ENCODE measurements around the gene VAPA. TPM values are rescaled to one million over a fixed set of nuclear protein-coding genes. Genes with fewer than 3 reads are reported as not detected.

The VAPA gene
- total RNA-seq, 1 experiment from 2014 or later: 138 TPM

DNA sequence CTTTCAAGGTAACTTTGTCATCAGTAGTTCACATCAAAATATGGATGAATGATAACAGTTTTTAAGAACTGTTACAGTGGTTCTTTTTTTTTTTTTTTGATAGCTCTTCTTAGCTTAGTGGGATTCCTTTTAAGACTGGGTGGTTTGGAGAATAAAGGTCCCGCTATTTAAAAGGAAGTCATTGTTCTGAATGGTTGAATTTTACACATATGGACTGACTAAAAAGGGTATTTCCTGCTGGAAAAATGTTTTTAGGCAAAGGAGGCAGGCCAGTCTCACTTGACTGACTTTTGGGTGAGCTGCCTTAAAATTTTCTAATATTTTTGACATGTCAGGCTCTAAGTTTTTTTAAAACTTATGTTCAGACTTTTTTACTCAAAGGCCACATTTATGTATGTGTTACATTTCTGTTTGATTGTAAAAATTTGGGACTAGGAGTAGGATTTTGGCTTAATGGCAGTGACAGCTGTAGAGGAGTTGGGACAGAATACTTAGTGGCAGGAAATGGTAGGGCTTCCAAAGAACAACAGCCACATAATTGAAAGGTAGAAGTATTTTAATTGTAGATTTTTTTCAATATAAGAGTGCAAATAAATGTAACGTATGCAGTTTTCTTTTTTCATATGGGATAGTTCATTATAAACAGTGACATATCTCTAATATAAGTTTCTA lies 13.7 kb downstream of the VAPA start:
- H3K4me1 ChIP-seq (ENCODE audit: low read length): peaks cover 48% of the 10 kb centered on the region
- H2AFZ ChIP-seq (ENCODE audit: low read length): no peak overlapping the region
- H4K20me1 ChIP-seq (ENCODE audit: insufficient read depth, low read depth, low read length): peaks cover 45% of the 10 kb centered on the region
- peaks cover 11% of the 10 kb centered on the region; the same call in 1 of the 2 replicates for H3K36me3 ChIP-seq (ENCODE audit: insufficient read depth, low read length)
- no peaks in the 10 kb centered on the region for H3K9me2 ChIP-seq (replicated peaks; ENCODE audit: insufficient read depth, low read length)
- H3K4me3 ChIP-seq (ENCODE audit: low read length): no peak overlapping the region
- H3K4me2 ChIP-seq (ENCODE audit: low read depth, low read length, poor library complexity, severe bottlenecking): peak overlapping the region; percentile 10
- peaks cover 100% of the 10 kb centered on the region for H3K79me2 ChIP-seq (ENCODE audit: low read length)
- no peak overlapping the region for H3K9ac ChIP-seq (ENCODE audit: low read length)
- H3K27me3 ChIP-seq (ENCODE audit: low read length): no peaks in the 10 kb centered on the region
- peak overlapping the region; percentile 2; the same call in 1 of the 2 replicates for H3K27ac ChIP-seq (ENCODE audit: low read length)
- no peak for DNase-seq
- no peaks in the 10 kb centered on the region for H3K9me3 ChIP-seq (ENCODE audit: low read length)

- no peak overlapping the region for H3K4me3 ChIP-seq (ENCODE audit: low read length)
- H3K9me3 ChIP-seq (ENCODE audit: low read length): no peaks in the 10 kb centered on the region
- H3K4me2 ChIP-seq (ENCODE audit: low read depth, low read length, poor library complexity, severe bottlenecking): no peak overlapping the region
- H3K9ac ChIP-seq (ENCODE audit: low read length): no peak overlapping the region
- H2AFZ ChIP-seq (ENCODE audit: low read length): no peak overlapping the region
- no peak for DNase-seq
- no peak overlapping the region for H3K27ac ChIP-seq (ENCODE audit: low read length)
- peaks cover 100% of the 10 kb centered on the region for H3K79me2 ChIP-seq (ENCODE audit: low read length)
- peaks cover 43% of the 10 kb centered on the region for H4K20me1 ChIP-seq (ENCODE audit: insufficient read depth, low read depth, low read length)
- H3K4me1 ChIP-seq (ENCODE audit: low read length): peaks cover 41% of the 10 kb centered on the region
- H3K9me2 ChIP-seq (replicated peaks; ENCODE audit: insufficient read depth, low read length): no peaks in the 10 kb centered on the region
- peaks cover 14% of the 10 kb centered on the region; the same call in 1 of the 2 replicates for H3K36me3 ChIP-seq (ENCODE audit: insufficient read depth, low read length)
- H3K27me3 ChIP-seq (ENCODE audit: low read length): no peaks in the 10 kb centered on the region
Measured at GRCh38 chr18:9928646-9929259, 14.9 kb downstream of the VAPA start.

GRCh38 chr18:9930299-9930884 lies 16.6 kb downstream of the VAPA start:
- no peak overlapping the region for H2AFZ ChIP-seq (ENCODE audit: low read length)
- H3K79me2 ChIP-seq (ENCODE audit: low read length): peaks cover 96% of the 10 kb centered on the region
- H3K9me3 ChIP-seq (ENCODE audit: low read length): no peaks in the 10 kb centered on the region
- H3K4me2 ChIP-seq (ENCODE audit: low read depth, low read length, poor library complexity, severe bottlenecking): no peak overlapping the region
- peaks cover 24% of the 10 kb centered on the region for H3K4me1 ChIP-seq (ENCODE audit: low read length)
- H3K4me3 ChIP-seq (ENCODE audit: low read length): no peak overlapping the region
- no peak overlapping the region for H3K27ac ChIP-seq (ENCODE audit: low read length)
- H3K36me3 ChIP-seq (ENCODE audit: insufficient read depth, low read length): peaks cover 23% of the 10 kb centered on the region; the same call in 1 of the 2 replicates
- no peak for DNase-seq
- no peaks in the 10 kb centered on the region for H3K27me3 ChIP-seq (ENCODE audit: low read length)
- H3K9ac ChIP-seq (ENCODE audit: low read length): no peak overlapping the region
- H3K9me2 ChIP-seq (replicated peaks; ENCODE audit: insufficient read depth, low read length): no peaks in the 10 kb centered on the region
- peaks cover 38% of the 10 kb centered on the region for H4K20me1 ChIP-seq (ENCODE audit: insufficient read depth, low read depth, low read length)

GRCh38 chr18:9931146-9931545 lies 17.3 kb downstream of the VAPA start:
- H3K9me2 ChIP-seq (replicated peaks; ENCODE audit: insufficient read depth, low read length): no peaks in the 10 kb centered on the region
- no peak overlapping the region for H3K9ac ChIP-seq (ENCODE audit: low read length)
- H2AFZ ChIP-seq (ENCODE audit: low read length): no peak overlapping the region
- H3K36me3 ChIP-seq (ENCODE audit: insufficient read depth, low read length): peaks cover 27% of the 10 kb centered on the region; the same call in 1 of the 2 replicates
- H3K4me3 ChIP-seq (ENCODE audit: low read length): no peak overlapping the region
- peaks cover 17% of the 10 kb centered on the region for H3K4me1 ChIP-seq (ENCODE audit: low read length)
- no peak overlapping the region for H3K27ac ChIP-seq (ENCODE audit: low read length)
- H3K79me2 ChIP-seq (ENCODE audit: low read length): peaks cover 96% of the 10 kb centered on the region
- H4K20me1 ChIP-seq (ENCODE audit: insufficient read depth, low read depth, low read length): peaks cover 32% of the 10 kb centered on the region
- no peaks in the 10 kb centered on the region for H3K9me3 ChIP-seq (ENCODE audit: low read length)
- no peak overlapping the region for H3K4me2 ChIP-seq (ENCODE audit: low read depth, low read length, poor library complexity, severe bottlenecking)
- no peak for DNase-seq
- H3K27me3 ChIP-seq (ENCODE audit: low read length): no peaks in the 10 kb centered on the region

- Histone ChIP-seq H3K27me3 (ENCODE audit: low read length) (no peaks in the 10 kb centered on the region), H3K4me1 (ENCODE audit: low read length) (peaks cover 11% of the 10 kb centered on the region), H3K9me3 (ENCODE audit: low read length) (no peaks in the 10 kb centered on the region), H3K9ac (ENCODE audit: low read length) (no peak overlapping the region), H3K4me3 (ENCODE audit: low read length) (no peak overlapping the region), H3K79me2 (ENCODE audit: low read length) (peaks cover 96% of the 10 kb centered on the region), H3K36me3 (ENCODE audit: insufficient read depth, low read length) (peaks cover 31% of the 10 kb centered on the region; the same call in 1 of the 2 replicates), H3K27ac (ENCODE audit: low read length) (no peak overlapping the region), H4K20me1 (ENCODE audit: insufficient read depth, low read depth, low read length) (peaks cover 27% of the 10 kb centered on the region), H2AFZ (ENCODE audit: low read length) (no peak overlapping the region), H3K9me2 (replicated peaks; ENCODE audit: insufficient read depth, low read length) (no peaks in the 10 kb centered on the region), H3K4me2 (ENCODE audit: low read depth, low read length, poor library complexity, severe bottlenecking) (no peak overlapping the region)
- no peak for DNase-seq
Measured at GRCh38 chr18:9931678-9932077, 17.9 kb downstream of the VAPA start.

- no peak for DNase-seq
- Histone ChIP-seq H3K27me3 (ENCODE audit: low read length) (no peaks in the 10 kb centered on the region), H3K4me2 (ENCODE audit: low read depth, low read length, poor library complexity, severe bottlenecking) (no peak overlapping the region), H2AFZ (ENCODE audit: low read length) (no peak overlapping the region), H3K4me1 (ENCODE audit: low read length) (no peaks in the 10 kb centered on the region), H3K9me3 (ENCODE audit: low read length) (no peaks in the 10 kb centered on the region), H3K27ac (ENCODE audit: low read length) (no peak overlapping the region), H3K79me2 (ENCODE audit: low read length) (peaks cover 95% of the 10 kb centered on the region), H3K4me3 (ENCODE audit: low read length) (no peak overlapping the region), H3K9me2 (replicated peaks; ENCODE audit: insufficient read depth, low read length) (no peaks in the 10 kb centered on the region), H3K36me3 (ENCODE audit: insufficient read depth, low read length) (peaks cover 47% of the 10 kb centered on the region; the same call in 1 of the 2 replicates), H3K9ac (ENCODE audit: low read length) (no peak overlapping the region), H4K20me1 (ENCODE audit: insufficient read depth, low read depth, low read length) (peaks cover 12% of the 10 kb centered on the region)
Measured at GRCh38 chr18:9933865-9934264, 20.0 kb downstream of the VAPA start.

DNA sequence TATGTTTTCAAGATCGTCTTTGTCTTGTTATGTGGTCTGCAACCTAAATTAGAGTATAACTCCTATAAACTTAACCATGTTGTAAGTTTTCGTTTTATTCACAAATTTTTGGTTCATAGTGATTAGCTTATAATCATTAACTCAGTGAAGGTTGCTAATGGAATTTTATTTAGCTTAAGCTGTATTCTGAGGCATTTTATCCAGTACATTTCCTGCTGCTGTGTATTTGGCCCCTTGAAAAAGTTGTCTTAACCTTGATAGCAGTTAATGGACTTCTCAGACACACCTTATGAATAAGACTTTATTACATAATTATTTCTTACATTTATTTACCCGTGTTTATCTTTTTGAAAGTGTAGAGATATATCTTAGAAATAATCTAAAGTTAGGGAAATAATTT lies 20.5 kb downstream of the VAPA start:
- no peak overlapping the region for H3K4me3 ChIP-seq (ENCODE audit: low read length)
- H4K20me1 ChIP-seq (ENCODE audit: insufficient read depth, low read depth, low read length): peaks cover 8% of the 10 kb centered on the region; the same call in 1 of the 2 replicates
- no peak overlapping the region for H3K4me2 ChIP-seq (ENCODE audit: low read depth, low read length, poor library complexity, severe bottlenecking)
- no peaks in the 10 kb centered on the region for H3K9me3 ChIP-seq (ENCODE audit: low read length)
- H3K27ac ChIP-seq (ENCODE audit: low read length): no peak overlapping the region
- H3K79me2 ChIP-seq (ENCODE audit: low read length): peaks cover 95% of the 10 kb centered on the region
- H3K9ac ChIP-seq (ENCODE audit: low read length): no peak overlapping the region
- H2AFZ ChIP-seq (ENCODE audit: low read length): no peak overlapping the region
- no peak for DNase-seq
- H3K9me2 ChIP-seq (replicated peaks; ENCODE audit: insufficient read depth, low read length): no peaks in the 10 kb centered on the region
- no peaks in the 10 kb centered on the region for H3K4me1 ChIP-seq (ENCODE audit: low read length)
- peaks cover 47% of the 10 kb centered on the region; the same call in 1 of the 2 replicates for H3K36me3 ChIP-seq (ENCODE audit: insufficient read depth, low read length)
- no peaks in the 10 kb centered on the region for H3K27me3 ChIP-seq (ENCODE audit: low read length)

DNA sequence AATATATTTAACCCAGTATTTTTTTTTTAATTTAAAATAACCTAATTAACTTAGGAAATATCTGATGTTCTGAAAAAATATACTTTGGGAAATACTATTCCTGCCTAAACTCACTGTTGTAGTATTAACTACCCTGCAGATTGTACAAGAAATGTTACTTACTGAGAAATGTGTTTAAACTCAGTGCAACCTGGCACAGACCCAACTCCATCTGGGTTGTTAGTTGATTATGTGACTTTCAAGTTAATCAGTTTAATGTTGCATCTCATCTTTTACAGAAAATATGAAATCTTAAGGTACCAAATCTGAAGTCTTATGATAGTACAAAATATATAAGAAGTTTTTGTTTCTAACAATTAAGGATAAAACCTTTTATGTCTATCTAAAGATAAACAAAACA lies 27.3 kb downstream of the VAPA start:
- no peaks in the 10 kb centered on the region for H3K9me3 ChIP-seq (ENCODE audit: low read length)
- no peaks in the 10 kb centered on the region for H3K4me1 ChIP-seq (ENCODE audit: low read length)
- H3K27me3 ChIP-seq (ENCODE audit: low read length): no peaks in the 10 kb centered on the region
- no peak overlapping the region for H3K4me2 ChIP-seq (ENCODE audit: low read depth, low read length, poor library complexity, severe bottlenecking)
- peaks cover 83% of the 10 kb centered on the region for H3K79me2 ChIP-seq (ENCODE audit: low read length)
- no peak for DNase-seq
- H3K36me3 ChIP-seq (ENCODE audit: insufficient read depth, low read length): peaks cover 59% of the 10 kb centered on the region; the same call in 1 of the 2 replicates
- no peak overlapping the region for H2AFZ ChIP-seq (ENCODE audit: low read length)
- no peak overlapping the region for H3K9ac ChIP-seq (ENCODE audit: low read length)
- no peaks in the 10 kb centered on the region for H4K20me1 ChIP-seq (ENCODE audit: insufficient read depth, low read depth, low read length)
- no peaks in the 10 kb centered on the region for H3K9me2 ChIP-seq (replicated peaks; ENCODE audit: insufficient read depth, low read length)
- H3K4me3 ChIP-seq (ENCODE audit: low read length): no peak overlapping the region
- no peak overlapping the region for H3K27ac ChIP-seq (ENCODE audit: low read length)
